Measurements from ENCODE around the gene UPF1. TPM values are rescaled to one million over a fixed set of nuclear protein-coding genes. Genes with fewer than 3 reads are reported as not detected.
"Not testable (repeated sequence)": the region's sequence is repeated elsewhere in the genome, so short reads cannot be mapped to it uniquely, and the experiment has no call there.

The UPF1 gene
- total RNA-seq, 1 experiment from 2014 or later = 57.1 TPM

- no peaks in the 10 kb centered on the region for H3K36me3 Mint-ChIP-seq (ENCODE audit: insufficient read depth, unreplicated experiment)
- DNase-seq = no peak
- intact Hi-C loops (cut with micrococcal nuclease; ENCODE audit: unreplicated experiment) = no loop called here
- H3K4me3 Mint-ChIP-seq (ENCODE audit: low read depth, unreplicated experiment) = no peak overlapping the region
- H3K9me3 Mint-ChIP-seq (ENCODE audit: low read depth, unreplicated experiment) = no peaks in the 10 kb centered on the region
- H3K27ac Mint-ChIP-seq (ENCODE audit: unreplicated experiment) = no peak overlapping the region
- CTCF ChIA-PET = no interaction called here
- no TSS peak for BruUV-seq (replicated peaks)
- peaks cover 19% of the 10 kb centered on the region for H3K27me3 Mint-ChIP-seq (ENCODE audit: unreplicated experiment)
- no peak for TF ChIP-seq CTCF (IDR thresholded peaks at IDR 0.05; ENCODE audit: unreplicated experiment)
- H3K4me1 Mint-ChIP-seq (ENCODE audit: low read depth, unreplicated experiment) = peaks cover 7% of the 10 kb centered on the region
Measured at GRCh38 chr19:18807861-18808331, 23.9 kb upstream of the UPF1 start.

GRCh38 chr19:18809149-18809868, 22.4 kb upstream of the UPF1 start:
- H3K36me3 Mint-ChIP-seq (ENCODE audit: insufficient read depth, unreplicated experiment) = no peaks in the 10 kb centered on the region
- H3K27ac Mint-ChIP-seq (ENCODE audit: unreplicated experiment) = no peak overlapping the region

GRCh38 chr19:18811638-18812037, 20.1 kb upstream of the UPF1 start:
- H3K4me3 Mint-ChIP-seq (ENCODE audit: low read depth, unreplicated experiment); DNase-seq; H3K9me3 Mint-ChIP-seq (ENCODE audit: low read depth, unreplicated experiment); BruUV-seq (replicated peaks); H3K4me1 Mint-ChIP-seq (ENCODE audit: low read depth, unreplicated experiment); H3K27ac Mint-ChIP-seq (ENCODE audit: unreplicated experiment); H3K36me3 Mint-ChIP-seq (ENCODE audit: insufficient read depth, unreplicated experiment); intact Hi-C loops (cut with micrococcal nuclease; ENCODE audit: unreplicated experiment): not testable (repeated sequence)
- H3K27me3 Mint-ChIP-seq (ENCODE audit: unreplicated experiment) = peaks cover 19% of the 10 kb centered on the region
- CTCF ChIA-PET = interaction anchor here (0.6 kb wide), 1 partner anchor 12 kb away, joined by 5 read pairs; no protein-coding TSS in a partner anchor

More at GRCh38 chr19:18809149-18809868, 22.4 kb upstream of the UPF1 start:
- no peak overlapping the region for H3K4me3 Mint-ChIP-seq (ENCODE audit: low read depth, unreplicated experiment)
- no peak for DNase-seq
- TF ChIP-seq CTCF (IDR thresholded peaks at IDR 0.05; ENCODE audit: unreplicated experiment) = no peak
- intact Hi-C loops (cut with micrococcal nuclease; ENCODE audit: unreplicated experiment) = no loop called here
- H3K9me3 Mint-ChIP-seq (ENCODE audit: low read depth, unreplicated experiment) = no peaks in the 10 kb centered on the region
- peaks cover 19% of the 10 kb centered on the region for H3K27me3 Mint-ChIP-seq (ENCODE audit: unreplicated experiment)
- CTCF ChIA-PET = no interaction called here
- peaks cover 7% of the 10 kb centered on the region for H3K4me1 Mint-ChIP-seq (ENCODE audit: low read depth, unreplicated experiment)
- BruUV-seq (replicated peaks) = no TSS peak

- TF ChIP-seq CTCF (IDR thresholded peaks at IDR 0.05; ENCODE audit: unreplicated experiment) = no peak
- CTCF ChIA-PET = no interaction called here
- H3K9me3 Mint-ChIP-seq (ENCODE audit: low read depth, unreplicated experiment) = no peaks in the 10 kb centered on the region
- H3K4me3 Mint-ChIP-seq (ENCODE audit: low read depth, unreplicated experiment) = no peak overlapping the region
- DNase-seq = no peak
- no peaks in the 10 kb centered on the region for H3K36me3 Mint-ChIP-seq (ENCODE audit: insufficient read depth, unreplicated experiment)
- BruUV-seq (replicated peaks) = no TSS peak
- intact Hi-C loops (cut with micrococcal nuclease; ENCODE audit: unreplicated experiment) = no loop called here
- peaks cover 7% of the 10 kb centered on the region for H3K4me1 Mint-ChIP-seq (ENCODE audit: low read depth, unreplicated experiment)
- peaks cover 10% of the 10 kb centered on the region for H3K27me3 Mint-ChIP-seq (ENCODE audit: unreplicated experiment)
- no peak overlapping the region for H3K27ac Mint-ChIP-seq (ENCODE audit: unreplicated experiment)
Measured at GRCh38 chr19:18814063-18814462, 17.7 kb upstream of the UPF1 start.

GRCh38 chr19:18815673-18816072, 16.1 kb upstream of the UPF1 start:
- no peaks in the 10 kb centered on the region for H3K4me1 Mint-ChIP-seq (ENCODE audit: low read depth, unreplicated experiment)
- TF ChIP-seq CTCF (IDR thresholded peaks at IDR 0.05; ENCODE audit: unreplicated experiment) = no peak
- no peaks in the 10 kb centered on the region for H3K36me3 Mint-ChIP-seq (ENCODE audit: insufficient read depth, unreplicated experiment)
- intact Hi-C loops (cut with micrococcal nuclease; ENCODE audit: unreplicated experiment) = no loop called here
- CTCF ChIA-PET = no interaction called here
- H3K27ac Mint-ChIP-seq (ENCODE audit: unreplicated experiment) = no peak overlapping the region
- H3K27me3 Mint-ChIP-seq (ENCODE audit: unreplicated experiment) = no peaks in the 10 kb centered on the region
- no peaks in the 10 kb centered on the region for H3K9me3 Mint-ChIP-seq (ENCODE audit: low read depth, unreplicated experiment)
- H3K4me3 Mint-ChIP-seq (ENCODE audit: low read depth, unreplicated experiment) = no peak overlapping the region
- no peak for DNase-seq
- BruUV-seq (replicated peaks) = no TSS peak

GRCh38 chr19:18816645-18817044, 15.1 kb upstream of the UPF1 start:
- BruUV-seq (replicated peaks); DNase-seq; H3K9me3 Mint-ChIP-seq (ENCODE audit: low read depth, unreplicated experiment); H3K27me3 Mint-ChIP-seq (ENCODE audit: unreplicated experiment); H3K27ac Mint-ChIP-seq (ENCODE audit: unreplicated experiment); intact Hi-C loops (cut with micrococcal nuclease; ENCODE audit: unreplicated experiment); H3K36me3 Mint-ChIP-seq (ENCODE audit: insufficient read depth, unreplicated experiment); H3K4me3 Mint-ChIP-seq (ENCODE audit: low read depth, unreplicated experiment); H3K4me1 Mint-ChIP-seq (ENCODE audit: low read depth, unreplicated experiment); CTCF ChIA-PET: not testable (repeated sequence)
